GM18951 (cell line): ENCODE data around the gene ZNF791.
"Not testable (repeated sequence)": the region's sequence is repeated elsewhere in the genome, so short reads cannot be mapped to it uniquely, and the experiment has no call there.

ENCODE experiments used
- POLR2A ChIP-seq: IDR thresholded peaks from 4 replicates; pipeline ENCODE4 v1.6.1; 2011; ENCODE audit warnings: mild to moderate bottlenecking; ENCODE audit not compliant: insufficient read length, insufficient read depth; ENCODE audit errors: extremely low read depth
- in situ Hi-C: fragments of 300-500 bp; cut with MboI; formaldehyde crosslinking; loops from one replicate; pipeline ENCODE4 v1.12.0; 2022; ENCODE audit warnings: low sequenced_read_pairs, mixed read lengths, inconsistent platforms; ENCODE audit not compliant: unreplicated experiment

ZNF791 gene

GRCh38 chr19:12642506-12642905 is 31.8 kb downstream of the ZNF791 start:
- in situ Hi-C loops, result no loop called here
- no peak for TF ChIP-seq POLR2A

DNA sequence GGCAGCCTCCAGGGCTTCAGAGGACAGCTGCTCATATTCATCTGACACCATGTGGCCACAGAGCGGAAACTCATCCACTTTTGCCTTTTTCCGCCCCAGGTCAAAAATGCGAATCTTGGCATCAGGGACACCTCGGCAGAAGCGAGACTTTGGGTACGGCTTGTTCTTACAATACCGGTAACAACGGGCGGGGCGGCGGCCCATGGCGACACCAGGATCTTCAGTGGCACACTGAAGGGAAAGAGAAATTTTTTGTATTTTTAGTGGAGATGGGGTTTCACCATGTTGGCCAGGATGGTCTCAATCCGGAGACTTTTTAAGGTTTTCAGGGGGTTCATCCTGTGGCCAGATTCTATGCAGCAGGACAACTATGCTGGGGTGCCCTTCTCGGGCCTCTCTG is 33.0 kb downstream of the ZNF791 start:
- in situ Hi-C loops, result not testable (repeated sequence)

- no peak for TF ChIP-seq POLR2A
- in situ Hi-C loops, result no loop called here
Observed at GRCh38 chr19:12646551-12646950, 35.8 kb downstream of the ZNF791 start.

- in situ Hi-C loops, result no loop called here
- TF ChIP-seq POLR2A, result no peak
Observed at GRCh38 chr19:12647047-12647446, 36.3 kb downstream of the ZNF791 start.

DNA sequence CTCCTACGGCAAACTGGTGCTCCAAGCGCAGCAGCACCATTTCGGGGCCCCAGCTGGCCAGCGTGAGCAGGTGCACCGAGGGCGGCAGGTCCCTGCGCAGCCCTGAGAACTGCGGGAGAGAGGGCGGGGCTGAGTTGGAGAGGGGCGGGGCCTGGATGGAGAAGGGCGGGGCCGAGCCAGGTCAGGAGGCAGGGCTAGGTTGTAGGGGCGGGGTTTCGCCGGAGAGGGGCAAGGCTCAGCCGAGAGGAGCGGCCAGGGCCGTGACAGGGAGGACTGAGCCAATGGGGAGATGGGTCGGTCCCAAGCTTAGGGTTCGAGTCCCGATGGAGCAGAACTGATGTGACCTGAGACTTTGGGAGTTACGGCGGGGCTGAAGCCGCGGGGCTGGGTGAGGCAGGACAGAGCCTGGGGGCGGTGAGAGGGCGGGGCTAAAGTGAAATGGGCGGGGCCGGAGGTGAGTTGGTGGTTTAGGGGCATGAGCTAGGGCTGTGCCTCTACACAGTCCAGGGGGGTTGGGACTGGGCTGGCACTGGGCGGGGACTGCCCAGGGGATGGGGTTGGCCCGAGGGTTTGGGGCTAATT is 36.9 kb downstream of the ZNF791 start:
- in situ Hi-C loops, result no loop called here
- no peak for TF ChIP-seq POLR2A

GRCh38 chr19:12648088-12648487 is 37.4 kb downstream of the ZNF791 start:
- in situ Hi-C loops, result no loop called here
- TF ChIP-seq POLR2A, result no peak

DNA sequence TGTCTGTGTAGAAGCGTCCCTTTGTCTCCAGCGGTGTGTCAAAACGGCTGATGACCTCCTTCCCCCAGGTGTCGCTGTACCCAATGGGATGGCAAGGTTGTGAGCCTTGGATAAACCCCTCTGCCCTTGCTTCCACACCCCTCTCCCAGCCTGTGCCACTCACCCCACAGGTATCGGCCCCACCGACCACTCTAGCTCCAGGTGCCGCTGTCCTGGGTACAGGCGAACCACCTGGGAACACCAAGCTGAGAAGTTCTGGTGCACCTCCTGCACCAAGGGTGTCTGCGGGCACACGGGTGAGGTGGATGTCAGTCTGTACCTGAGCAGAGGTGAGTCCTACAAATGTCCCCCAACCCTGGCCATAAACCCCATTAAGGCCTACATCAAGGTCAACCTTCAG is 39.2 kb downstream of the ZNF791 start:
- in situ Hi-C loops, result no loop called here
- TF ChIP-seq POLR2A, result no peak

DNA sequence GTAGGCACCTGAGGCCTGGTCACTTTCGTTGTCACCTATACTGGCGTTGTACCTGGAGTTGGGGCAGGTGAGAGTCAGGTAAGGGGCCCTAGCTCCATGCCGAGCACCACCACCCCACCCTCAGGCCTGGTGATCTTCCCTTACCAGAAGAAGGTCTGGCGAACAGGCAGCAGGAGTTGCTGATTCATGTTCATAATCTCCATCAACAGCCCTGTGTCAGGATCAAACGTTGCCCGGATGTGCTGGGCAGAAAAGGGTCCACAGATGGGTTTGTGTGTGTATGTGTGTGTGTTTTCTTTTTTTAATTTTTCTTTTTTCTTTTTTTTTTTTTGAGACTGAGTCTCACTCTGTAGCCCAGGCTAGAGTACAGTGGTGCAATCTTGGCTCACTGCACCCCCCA is 41.5 kb downstream of the ZNF791 start:
- TF ChIP-seq POLR2A, result no peak
- in situ Hi-C loops, result no loop called here

GRCh38 chr19:12655546-12655945 is 44.8 kb downstream of the ZNF791 start:
- in situ Hi-C loops, result no loop called here
- no peak for TF ChIP-seq POLR2A

DNA sequence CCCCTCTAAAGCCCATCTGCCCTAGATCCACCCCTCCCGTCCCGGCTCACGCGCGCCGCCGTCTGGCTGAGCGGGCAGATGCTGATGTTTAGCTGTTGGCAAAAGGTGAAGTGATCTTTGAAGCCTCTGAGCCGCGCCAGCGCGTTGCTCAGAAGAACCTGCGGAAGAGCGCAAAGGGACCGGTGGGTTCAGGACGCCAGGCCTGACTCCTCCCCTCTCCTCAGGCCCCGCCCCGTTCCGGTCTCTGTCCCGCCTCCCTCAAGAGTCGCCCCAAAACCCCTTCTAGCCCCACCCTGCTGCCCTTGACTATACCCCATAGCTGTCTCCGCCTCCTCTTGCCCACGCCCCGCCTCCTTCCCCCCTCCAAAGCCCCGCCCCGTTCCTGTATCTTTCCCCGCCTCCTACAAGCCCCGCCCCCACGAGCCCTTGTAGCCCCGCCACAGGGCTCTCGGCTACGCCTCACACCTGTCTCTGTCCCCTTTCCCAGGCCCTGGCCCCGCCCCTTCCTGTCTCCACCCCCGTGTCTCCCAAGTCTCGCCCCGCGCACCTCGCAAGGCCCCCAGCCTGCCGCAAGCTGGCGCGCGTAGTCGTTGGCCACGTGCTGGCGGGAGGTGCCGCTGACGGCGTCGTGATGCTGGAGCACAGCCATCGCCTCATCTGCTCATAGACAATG is 46.3 kb downstream of the ZNF791 start:
- TF ChIP-seq POLR2A, result no peak
- in situ Hi-C loops, result no loop called here

GRCh38 chr19:12657966-12658365 is 47.2 kb downstream of the ZNF791 start:
- TF ChIP-seq POLR2A, result no peak
- in situ Hi-C loops, result no loop called here

DNA sequence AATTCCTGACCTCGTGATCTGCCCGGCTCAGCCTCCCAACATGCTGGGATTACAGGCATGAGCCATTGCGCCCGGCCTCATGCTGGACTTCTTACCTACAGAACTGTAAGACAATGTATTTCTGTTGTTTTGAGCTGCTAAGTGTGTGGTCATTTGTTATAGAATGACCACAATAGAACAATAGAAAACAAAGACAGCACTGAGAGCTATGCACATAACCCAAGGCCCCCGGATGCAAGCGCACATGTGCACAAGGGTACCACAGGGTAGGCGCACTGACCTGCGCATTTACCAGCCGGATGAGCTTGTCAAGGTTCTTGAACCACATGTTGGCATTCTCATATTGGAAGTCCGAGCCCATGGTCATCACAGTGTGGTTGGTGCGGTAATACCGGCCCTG is 50.3 kb downstream of the ZNF791 start:
- in situ Hi-C loops, result no loop called here
- TF ChIP-seq POLR2A, result peak; percentile 17

DNA sequence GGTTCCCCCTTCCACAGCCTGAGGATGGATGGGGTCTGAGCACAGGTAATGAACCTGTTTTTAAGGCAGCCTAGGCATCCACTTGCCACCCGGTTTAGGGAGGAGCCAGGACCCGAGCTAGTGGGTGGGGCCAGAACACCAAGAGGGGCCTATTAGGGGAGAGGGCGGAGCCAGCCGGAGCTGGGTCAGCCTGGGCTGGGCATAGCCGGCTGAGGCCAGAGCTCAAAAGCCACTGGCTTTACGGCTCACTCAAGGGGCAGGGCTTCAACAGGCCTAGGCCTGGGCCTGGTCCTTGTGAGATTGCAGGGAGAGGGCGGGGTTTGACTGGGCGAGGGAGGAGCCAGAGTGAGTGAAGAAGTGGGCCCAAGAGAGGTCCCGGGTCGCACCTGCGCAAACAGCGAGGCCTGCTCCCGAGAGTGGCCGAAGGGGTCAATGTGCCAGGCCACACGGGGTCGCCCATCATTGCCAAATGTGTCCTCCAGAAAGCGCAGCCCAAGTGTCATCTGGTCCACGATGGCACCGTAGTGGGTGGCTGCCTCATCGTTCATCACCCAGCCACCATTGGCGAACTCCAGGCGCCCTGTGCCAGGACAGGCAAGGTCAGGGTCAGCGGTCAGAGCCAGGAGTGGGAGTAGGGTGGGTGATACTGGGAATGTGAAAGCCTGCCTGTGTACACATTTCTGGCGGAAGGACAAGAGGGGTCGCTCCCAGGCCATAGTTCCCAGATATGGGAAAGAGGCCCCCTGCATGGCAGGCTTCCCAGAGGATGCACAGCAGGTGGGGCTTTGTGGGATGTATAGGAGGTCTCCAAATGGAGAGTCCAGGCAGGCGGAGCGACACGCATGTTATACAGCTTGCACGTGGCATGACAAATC is 53.9 kb downstream of the ZNF791 start:
- in situ Hi-C loops, result no loop called here
- TF ChIP-seq POLR2A, result no peak

GRCh38 chr19:12665281-12665573 is 54.5 kb downstream of the ZNF791 start:
- in situ Hi-C loops, result no loop called here

DNA sequence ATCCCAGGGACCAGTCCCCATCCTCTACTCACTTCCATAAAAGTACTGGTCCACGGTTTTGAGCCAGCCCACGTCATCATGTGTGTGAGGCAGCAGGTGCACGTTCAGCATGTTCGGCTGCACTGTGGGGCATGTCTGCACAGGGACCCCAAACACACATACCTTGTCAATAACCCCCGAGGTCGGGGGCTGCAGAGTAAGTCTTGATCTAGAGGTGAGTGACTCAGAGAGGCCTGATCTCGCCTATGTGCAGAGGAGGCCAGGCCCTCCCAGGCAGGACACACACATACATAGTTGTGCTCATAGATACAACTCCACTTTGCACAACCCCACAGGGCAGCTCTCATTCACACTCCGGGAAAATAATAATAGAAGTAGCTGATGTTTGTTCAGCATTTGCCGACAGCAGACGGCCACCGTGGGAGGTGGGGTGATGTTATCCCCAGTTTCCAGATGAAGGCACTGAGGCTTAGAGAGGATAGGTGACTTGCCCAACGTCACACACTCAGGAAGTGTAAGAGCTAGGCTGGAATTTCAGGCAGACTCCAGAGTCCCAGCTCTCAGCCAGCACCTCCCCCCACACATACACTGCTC is 55.0 kb downstream of the ZNF791 start:
- in situ Hi-C loops, result no loop called here
- peak; percentile 14 for TF ChIP-seq POLR2A

More at GRCh38 chr19:12665281-12665573, 54.5 kb downstream of the ZNF791 start:
- TF ChIP-seq POLR2A, result peak; percentile 55
